Measurements from ENCODE around the gene PRKD2.
A peak's percentile ranks its signal among the peaks of the same experiment; 100 is the strongest.

PRKD2 gene

DNA sequence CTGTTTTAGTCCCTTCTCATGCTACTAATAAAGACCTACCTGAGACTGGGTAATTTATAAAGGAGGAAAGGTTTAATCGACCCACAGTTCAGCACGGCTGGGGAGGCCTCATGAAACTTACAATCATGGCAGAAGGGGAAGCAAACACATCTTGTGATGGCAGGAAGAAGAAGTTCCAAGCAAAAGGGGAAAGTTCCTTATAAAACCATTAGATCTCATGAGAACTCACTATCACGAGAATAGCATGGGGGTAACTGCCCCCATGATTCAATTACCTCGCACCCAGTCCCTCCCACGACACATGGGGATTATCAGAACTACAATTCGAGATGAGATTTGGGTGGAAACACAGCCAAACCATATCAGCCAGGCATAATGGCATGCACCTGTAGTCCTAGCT, 42.3 kb upstream of the PRKD2 start:
- DNase-seq (ENCODE audit: low read depth in 2 of 2): no peak
- TF ChIP-seq, protein P1, sequence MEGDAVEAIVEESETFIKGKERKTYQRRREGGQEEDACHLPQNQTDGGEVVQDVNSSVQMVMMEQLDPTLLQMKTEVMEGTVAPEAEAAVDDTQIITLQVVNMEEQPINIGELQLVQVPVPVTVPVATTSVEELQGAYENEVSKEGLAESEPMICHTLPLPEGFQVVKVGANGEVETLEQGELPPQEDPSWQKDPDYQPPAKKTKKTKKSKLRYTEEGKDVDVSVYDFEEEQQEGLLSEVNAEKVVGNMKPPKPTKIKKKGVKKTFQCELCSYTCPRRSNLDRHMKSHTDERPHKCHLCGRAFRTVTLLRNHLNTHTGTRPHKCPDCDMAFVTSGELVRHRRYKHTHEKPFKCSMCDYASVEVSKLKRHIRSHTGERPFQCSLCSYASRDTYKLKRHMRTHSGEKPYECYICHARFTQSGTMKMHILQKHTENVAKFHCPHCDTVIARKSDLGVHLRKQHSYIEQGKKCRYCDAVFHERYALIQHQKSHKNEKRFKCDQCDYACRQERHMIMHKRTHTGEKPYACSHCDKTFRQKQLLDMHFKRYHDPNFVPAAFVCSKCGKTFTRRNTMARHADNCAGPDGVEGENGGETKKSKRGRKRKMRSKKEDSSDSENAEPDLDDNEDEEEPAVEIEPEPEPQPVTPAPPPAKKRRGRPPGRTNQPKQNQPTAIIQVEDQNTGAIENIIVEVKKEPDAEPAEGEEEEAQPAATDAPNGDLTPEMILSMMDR (IDR thresholded peaks at IDR 0.05; ENCODE audit: low read depth, low read length): no peak
- H3K4me3 ChIP-seq (replicated peaks in 1 of 2; ENCODE audit: low read depth in 2 of 2, low read length in 2 of 2): no peak overlapping the region

DNA sequence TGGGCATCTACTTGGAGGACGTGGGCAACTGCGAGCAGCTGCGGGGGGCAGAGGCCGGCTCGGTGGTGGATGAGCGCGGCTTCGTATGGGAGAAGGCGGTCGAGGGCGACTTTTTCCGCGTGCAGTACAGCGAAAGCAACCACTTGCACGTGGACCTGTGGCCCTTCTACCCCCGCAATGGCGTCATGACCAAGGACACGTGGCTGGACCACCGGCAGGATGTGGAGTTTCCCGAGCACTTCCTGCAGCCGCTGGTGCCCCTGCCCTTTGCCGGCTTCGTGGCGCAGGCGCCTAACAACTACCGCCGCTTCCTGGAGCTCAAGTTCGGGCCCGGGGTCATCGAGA, 39.6 kb upstream of the PRKD2 start:
- H3K4me3 ChIP-seq (replicated peaks in 1 of 2; ENCODE audit: low read depth in 2 of 2, low read length in 2 of 2): no peak overlapping the region
- DNase-seq (ENCODE audit: low read depth in 2 of 2): no peak

DNA sequence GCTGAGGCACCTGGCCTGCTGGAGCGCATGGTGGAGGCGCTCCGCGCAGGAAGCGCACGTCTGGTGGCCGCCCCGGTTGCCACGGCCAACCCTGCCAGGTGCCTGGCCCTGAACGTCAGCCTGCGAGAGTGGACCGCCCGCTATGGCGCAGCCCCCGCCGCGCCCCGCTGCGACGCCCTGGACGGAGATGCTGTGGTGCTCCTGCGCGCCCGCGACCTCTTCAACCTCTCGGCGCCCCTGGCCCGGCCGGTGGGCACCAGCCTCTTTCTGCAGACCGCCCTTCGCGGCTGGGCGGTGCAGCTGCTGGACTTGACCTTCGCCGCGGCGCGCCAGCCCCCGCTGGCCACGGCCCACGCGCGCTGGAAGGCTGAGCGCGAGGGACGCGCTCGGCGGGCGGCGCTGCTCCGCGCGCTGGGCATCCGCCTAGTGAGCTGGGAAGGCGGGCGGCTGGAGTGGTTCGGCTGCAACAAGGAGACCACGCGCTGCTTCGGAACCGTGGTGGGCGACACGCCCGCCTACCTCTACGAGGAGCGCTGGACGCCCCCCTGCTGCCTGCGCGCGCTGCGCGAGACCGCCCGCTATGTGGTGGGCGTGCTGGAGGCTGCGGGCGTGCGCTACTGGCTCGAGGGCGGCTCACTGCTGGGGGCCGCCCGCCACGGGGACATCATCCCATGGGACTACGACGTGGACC, 39.1 kb upstream of the PRKD2 start:
- TF ChIP-seq, protein P1 (IDR thresholded peaks at IDR 0.05; ENCODE audit: low read depth, low read length): no peak
- H3K4me3 ChIP-seq (replicated peaks in 1 of 2; ENCODE audit: low read depth in 2 of 2, low read length in 2 of 2): no peak overlapping the region
- DNase-seq (ENCODE audit: low read depth in 2 of 2): no peak

More for the DNA sequence above, 39.6 kb upstream of the PRKD2 start:
- TF ChIP-seq, protein P1 (IDR thresholded peaks at IDR 0.05; ENCODE audit: low read depth, low read length): no peak

DNA sequence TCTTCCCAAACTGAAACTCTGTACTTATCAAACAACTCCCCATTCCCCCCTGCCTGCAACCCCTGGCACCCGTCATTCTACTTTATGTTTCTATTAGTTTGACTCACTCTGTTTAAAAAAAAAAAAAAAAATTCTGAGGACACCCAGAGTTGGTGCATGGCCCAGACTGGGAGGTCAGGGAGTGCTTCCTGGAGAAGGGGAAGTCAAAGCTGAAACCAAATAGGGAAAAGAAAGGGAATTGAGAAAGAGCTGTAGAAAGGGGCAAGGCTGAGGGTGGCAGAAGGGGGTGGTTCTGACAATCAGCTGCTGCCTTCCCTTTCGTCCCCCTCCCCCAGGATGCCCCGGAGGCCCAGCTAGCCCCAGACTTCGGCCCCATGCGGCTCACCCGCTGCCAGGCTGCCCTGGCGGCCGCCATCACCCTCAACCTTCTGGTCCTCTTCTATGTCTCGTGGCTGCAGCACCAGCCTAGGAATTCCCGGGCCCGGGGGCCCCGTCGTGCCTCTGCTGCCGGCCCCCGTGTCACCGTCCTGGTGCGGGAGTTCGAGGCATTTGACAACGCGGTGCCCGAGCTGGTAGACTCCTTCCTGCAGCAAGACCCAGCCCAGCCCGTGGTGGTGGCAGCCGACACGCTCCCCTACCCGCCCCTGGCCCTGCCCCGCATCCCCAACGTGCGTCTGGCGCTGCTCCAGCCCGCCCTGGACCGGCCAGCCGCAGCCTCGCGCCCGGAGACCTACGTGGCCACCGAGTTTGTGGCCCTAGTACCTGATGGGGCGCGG, 38.4 kb upstream of the PRKD2 start:
- peak; percentile 69 to 88 for DNase-seq (ENCODE audit: low read depth in 2 of 2)
- H3K4me3 ChIP-seq (replicated peaks in 1 of 2; ENCODE audit: low read depth in 2 of 2, low read length in 2 of 2): no peak overlapping the region
- TF ChIP-seq, protein P1 (IDR thresholded peaks at IDR 0.05; ENCODE audit: low read depth, low read length): no peak

DNA sequence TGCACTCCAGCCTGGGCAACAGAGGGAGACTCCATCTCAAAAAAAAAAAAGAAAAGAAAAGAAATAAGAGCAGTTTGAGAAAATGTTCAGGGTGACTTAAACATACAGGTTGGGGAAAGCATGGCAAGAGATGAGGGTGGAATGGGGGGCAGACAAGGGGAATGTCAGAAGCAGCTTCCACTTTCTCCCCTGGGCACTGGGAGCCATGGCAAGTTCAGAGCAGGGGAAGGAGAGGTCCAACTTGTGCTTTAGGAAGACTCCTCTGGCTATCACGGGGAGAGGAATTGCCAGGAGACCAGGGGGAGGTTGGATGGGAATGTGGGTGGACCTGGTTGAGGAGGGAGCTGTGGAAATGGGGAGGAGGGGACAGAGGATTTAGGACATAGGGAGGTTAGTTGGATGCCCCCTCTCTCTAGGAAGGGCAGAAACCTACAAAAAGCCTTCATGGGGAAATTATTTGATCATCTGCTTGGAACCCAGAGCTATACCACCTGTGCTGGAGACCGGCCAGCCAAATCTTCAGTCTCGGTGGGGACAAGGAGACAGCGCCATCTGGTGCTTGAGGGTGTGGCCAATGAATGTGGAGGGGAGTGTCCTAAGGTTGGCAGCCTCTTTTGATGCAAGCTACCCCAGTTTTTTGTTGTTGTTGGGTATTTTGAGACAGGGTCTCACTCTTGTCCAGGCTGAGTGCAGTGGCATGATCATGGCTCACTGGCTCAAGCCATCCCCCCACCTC, 36.7 kb upstream of the PRKD2 start:
- no peak for DNase-seq (ENCODE audit: low read depth in 2 of 2)
- no peak overlapping the region for H3K4me3 ChIP-seq (replicated peaks in 1 of 2; ENCODE audit: low read depth in 2 of 2, low read length in 2 of 2)
- TF ChIP-seq, protein P1 (IDR thresholded peaks at IDR 0.05; ENCODE audit: low read depth, low read length): peak; percentile 45

DNA sequence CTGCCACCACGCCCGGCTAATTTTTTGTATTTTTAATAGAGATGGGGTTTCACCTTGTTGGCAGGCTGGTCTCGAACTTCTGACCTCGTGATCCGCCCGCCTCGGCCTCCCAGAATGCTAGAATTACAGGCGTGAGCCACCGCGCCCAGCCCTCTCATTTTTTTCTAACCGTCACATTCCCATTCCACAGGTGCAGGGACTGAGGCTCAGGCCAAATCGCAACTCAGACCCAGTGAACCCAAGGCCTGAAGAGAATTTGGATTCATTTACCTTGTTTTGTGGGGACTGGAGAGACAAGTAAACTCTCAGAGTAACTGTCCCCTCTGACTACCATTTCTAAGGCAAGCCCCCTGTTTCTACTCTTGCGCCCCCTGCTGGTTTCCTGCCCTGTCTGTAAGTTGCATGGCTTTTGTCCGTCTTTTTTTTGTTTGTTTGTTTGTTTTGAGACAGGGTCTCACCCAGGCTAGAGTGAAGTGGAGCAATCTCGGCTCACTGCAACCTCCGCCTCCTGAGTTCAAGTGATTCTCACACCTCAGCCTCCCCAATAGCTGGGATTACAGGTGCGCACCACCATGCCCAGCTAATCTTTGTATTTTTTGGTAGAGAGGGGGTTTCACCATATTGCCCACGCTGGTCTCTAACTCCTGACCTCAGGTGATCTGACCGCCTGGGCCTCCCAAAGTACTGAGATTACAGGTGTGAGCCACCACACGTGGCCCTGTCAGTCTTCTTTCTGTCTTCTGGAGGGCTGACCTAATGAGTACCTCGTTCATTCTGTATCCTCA, 31.6 kb upstream of the PRKD2 start:
- peak; percentile 79 to 80 for DNase-seq (ENCODE audit: low read depth in 2 of 2)
- TF ChIP-seq, protein P1 (IDR thresholded peaks at IDR 0.05; ENCODE audit: low read depth, low read length): peak; percentile 88
- no peak overlapping the region for H3K4me3 ChIP-seq (replicated peaks in 1 of 2; ENCODE audit: low read depth in 2 of 2, low read length in 2 of 2)

All from cardiac fibroblast (primary cell).